Measurements from ENCODE around the gene MRFAP1L1.
"Not testable (repeated sequence)": the region's sequence is repeated elsewhere in the genome, so short reads cannot be mapped to it uniquely, and the experiment has no call there.

The MRFAP1L1 gene
- 42.5 to 226 reads per million in 2 donors for total RNA-seq

DNA sequence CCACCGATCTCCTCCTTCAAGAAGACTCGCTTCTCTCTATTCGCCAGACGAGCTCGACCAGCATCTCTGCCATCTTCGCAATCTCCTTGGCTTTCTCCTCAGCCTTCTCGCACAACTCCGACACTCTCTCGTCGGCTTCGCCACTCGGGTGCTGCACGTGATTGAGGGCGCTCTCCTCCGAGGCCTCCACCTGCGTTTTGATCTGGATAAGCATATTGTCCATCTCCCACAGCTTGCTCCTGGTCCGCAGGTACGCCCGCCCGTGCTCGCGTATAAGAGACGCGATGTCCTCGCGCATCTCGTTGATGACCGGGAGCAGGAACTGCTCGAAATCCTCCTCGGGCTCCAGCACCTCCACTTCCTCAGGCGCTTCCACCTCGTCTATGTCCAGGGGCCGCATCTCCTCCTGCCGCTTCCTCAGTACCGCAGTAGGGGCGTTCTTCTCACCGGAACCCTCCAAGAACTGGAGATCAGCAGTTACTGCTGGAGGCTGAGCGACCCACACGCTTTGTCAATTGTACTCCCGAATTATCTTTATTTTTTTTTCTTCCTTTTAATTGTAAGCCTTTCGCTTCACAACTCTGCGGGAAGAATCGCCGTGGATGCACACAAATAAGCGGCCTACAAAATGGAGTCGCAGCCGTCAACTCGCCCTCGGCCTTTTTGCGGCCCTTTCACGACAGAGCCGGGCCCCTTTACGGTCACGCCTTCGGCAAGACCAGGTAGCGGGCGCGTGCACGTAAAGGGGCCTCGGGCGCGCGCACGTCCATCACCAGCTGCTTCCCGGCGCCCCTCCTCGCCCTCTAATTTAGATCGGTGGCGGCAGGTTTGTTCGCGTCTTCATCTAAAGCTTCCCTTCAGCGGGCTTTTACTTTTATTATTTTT lies at the start of gene MRFAP1L1:
Gene MRFAP1L1 (minus strand): TSS at position 636 of the 885 bp plus-strand sequence. CDS start 236 bp downstream, at position 400.
- DNase-seq, result peak; percentile 96

DNA sequence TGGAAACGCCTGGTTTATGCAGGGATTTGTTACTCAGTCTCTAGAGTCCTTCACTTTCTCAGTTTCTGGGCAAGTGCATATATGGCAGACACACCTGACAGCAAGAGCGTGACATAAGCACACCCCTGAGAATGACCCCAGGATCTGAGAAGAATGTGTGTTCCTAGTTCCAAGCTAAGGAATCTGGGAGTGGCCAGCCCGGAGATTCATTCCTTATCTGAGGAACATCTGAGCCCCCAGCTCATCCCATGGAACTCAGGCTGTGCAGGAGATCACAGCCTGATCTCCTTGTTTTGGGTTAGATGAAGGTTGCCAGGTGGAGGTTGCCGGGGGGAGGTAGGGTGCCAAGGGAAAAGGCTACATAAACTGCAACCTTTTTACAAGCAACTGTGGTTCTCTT lies 49.1 kb upstream of the MRFAP1L1 start:
- DNase-seq, result no peak

DNA sequence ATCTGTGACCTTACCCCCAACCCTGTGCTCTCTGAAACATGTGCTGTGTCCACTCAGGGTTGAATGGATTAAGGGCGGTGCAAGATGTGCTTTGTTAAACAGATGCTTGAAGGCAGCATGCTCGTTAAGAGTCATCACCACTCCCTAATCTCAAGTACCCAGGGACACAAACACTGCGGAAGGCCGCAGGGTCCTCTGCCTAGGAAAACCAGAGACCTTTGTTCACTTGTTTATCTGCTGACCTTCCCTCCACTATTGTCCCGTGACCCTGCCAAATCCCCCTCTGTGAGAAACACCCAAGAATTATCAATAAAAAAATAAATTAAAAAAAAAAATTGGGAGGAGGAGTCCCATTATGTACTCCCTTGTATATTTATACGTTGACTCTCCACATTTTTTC lies 46.7 kb upstream of the MRFAP1L1 start:
- not testable (repeated sequence) for DNase-seq

DNA sequence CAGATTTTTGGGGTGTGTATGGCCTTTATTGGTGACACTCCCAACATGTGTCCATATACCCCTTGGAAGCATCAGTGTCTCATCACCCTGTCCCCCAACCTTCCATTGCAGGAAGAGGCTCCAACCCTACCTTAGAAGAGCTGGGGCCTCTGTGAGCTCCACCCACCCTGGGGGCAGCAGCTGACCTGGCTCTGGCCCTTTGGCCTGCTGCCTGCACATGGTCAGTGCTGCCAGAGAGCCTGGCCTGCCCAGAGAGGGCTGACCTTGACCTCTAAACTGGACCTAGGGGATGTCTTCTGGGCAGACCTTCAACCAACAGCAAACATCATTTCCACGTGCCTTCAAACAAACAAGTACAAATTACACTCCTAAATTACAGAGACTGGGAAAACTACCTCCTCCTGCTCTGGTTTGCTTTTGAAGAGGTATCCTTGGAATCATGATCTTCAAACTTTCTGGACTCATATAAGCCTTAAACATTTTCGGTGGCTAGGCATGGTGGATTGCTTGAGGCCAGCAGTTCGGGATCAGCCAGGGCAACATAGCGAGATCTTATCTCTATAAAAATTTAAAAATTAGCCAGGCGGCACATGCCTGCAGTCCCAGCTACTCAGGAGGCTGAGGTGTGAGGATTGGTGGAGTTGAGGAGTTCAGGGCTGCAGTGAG lies 45.6 kb upstream of the MRFAP1L1 start:
- DNase-seq, result no peak

DNA sequence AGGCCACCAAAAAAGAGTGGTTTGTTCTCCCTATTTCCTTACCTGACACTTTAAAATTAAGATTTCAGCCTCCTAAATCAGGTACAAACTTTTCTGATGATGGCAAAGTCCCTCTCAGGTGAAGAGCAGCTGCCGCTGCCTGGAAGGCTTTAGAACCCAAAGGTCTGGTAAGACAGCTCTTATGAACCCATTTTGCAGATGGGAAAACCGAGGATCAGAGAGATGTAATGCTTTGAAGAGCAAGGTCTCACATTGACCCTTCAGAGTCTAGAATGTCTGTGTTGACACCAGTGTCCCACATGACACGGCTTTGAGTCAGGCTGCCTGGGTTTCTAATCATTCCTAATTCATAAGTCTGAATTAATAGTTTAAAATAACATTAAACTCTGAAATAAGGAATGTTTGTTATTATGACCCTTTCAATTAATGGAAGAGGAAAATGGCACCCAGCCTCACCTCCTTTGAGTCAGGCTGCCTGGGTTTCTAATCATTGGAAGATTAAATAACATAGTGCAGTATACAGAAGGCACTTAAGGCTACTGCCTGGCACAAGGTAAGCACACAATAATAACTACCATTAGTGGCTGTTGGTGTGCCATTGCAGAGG lies 44.9 kb upstream of the MRFAP1L1 start:
- DNase-seq, result no peak

DNA sequence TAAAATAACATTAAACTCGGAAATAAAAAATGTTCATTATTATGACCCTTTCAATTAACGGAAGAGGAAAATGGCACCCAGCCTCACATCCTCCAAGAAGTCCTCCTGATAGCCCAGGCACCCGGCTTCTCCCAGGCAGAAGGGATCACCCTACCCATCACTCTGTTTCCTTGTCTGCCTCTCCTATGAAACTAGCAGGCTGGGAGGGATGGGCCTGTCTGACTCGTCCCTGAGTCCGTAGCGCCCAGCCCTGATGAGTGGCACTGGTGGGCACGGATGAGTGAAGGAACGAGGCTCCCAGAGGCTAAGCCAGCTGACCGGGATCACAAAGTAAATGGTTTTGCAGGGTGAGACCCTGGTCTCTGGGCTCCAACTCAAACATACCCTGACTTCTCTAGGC lies 44.2 kb upstream of the MRFAP1L1 start:
- no peak for DNase-seq

DNA sequence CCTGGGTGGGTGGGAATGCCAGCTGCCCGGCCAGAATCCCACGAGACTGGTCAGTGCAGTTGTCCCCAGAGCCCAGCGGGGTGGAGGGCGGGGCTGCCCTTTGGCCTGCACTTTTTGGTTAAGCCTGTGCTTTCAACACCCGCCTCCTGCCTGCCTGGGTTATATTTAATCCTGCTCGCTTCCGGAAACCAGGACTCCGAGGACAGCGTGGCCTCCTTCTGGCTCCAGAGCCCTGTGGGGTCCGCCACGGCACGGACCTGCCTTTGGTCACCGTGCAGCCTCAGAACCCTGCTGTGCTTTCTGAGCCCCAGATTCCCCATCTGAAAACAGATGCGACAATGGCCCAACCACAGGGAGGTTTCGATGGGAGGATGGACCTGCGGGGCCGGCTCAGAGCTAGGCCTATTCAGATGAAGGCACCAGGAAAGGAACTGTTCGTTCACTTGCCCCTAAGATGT lies 43.5 kb upstream of the MRFAP1L1 start:
- DNase-seq, result no peak

DNA sequence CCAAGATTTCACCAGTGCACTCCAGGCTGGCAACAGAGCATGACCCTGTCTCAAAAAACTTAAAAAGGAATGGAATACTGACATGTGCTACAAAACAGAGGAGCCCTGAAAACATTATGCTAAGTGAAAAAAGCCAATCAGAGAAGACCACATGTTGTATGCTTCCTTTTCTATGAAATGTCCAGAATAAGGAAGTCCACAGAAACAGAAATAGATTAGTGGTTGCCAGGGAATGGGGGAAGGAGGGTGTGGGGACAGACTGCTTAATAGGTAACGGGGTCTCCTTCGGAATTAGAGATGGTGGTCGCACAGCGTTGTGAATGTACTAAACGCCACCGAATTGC lies 42.8 kb upstream of the MRFAP1L1 start:
- DNase-seq, result no peak

DNA sequence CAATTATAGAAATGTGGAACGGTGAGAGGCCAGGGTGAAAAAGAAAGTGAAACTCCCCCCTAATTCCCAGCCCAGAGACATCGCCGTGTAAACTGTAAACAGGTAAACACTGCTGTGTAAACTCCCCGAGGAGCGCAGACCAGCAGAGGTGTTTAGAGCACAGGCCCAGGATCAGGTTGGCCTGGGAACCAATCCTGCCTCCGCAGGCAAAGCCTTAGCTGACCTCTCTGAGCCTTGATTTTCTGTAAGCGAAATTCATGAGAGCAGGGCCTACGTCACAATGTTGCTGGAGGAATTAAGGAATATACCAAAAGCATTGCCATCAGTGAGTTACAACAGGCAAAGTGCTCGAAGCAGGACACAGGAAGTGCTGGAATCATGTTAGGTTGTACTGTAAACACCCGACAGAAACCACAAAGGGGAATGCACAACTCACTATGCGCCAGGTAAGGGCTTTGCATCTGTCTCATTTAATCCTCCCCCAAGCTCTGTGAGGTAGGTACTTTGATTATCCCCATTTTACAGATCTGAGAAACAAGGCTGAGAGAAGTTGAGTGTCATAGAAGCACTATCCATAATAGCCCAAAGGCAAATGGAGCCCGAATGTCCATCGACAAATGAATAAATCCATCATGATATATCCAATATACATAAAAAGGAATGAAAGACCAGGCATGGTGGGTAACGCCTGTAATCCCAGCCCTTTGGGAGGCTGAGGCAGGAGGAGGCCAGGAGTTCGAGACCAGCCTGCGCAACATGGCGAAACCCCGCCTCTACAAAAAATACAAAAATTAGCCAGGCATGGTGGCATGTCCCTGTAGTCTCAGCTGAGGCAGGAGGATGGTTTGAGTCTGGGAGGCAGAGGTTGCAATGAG lies 42.2 kb upstream of the MRFAP1L1 start:
- DNase-seq, result no peak

DNA sequence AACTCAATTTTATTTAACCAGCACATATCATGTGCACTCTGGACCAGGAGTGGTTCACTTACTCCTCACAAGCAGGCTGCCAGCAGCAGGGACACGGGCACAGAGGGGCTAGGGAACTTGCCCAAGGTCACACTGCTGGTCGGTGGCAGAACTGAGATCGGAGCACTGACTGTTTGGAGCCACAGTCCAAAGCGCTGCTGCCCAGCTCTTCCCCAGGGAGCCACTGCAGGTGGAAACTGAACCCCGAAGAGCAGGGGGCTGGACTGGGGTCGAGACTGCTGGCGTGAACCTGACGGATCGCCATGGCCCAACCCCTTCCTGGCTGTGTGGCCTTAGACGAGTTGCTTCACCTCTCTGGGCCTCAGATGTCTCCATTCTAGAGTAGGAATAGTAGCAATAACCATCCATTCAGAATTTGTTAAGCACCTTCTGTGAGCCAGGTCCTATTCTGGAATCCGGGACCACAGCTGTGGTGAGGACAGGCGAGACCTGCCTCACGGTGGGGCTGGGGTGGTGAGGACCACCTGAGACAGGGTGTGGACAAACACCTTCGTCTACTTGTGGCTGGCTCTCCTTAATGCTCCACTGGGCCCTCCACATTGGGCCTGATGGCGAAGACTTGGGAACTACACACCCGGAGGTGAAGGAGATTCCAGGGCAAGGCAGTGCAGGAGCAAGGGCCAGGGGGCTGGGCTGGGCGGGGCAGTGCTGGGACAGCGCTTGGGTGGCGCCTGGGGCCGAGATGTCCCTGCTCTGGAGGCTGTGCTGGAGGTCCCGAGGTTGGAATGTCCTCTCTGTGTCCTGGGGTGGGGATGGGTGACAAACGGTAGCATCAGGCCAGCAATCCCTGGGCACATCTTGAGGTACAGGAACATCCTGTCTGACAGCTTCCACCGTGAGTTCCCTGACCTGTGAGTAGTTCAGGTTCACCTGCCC lies 40.9 kb upstream of the MRFAP1L1 start:
- DNase-seq, result no peak

DNA sequence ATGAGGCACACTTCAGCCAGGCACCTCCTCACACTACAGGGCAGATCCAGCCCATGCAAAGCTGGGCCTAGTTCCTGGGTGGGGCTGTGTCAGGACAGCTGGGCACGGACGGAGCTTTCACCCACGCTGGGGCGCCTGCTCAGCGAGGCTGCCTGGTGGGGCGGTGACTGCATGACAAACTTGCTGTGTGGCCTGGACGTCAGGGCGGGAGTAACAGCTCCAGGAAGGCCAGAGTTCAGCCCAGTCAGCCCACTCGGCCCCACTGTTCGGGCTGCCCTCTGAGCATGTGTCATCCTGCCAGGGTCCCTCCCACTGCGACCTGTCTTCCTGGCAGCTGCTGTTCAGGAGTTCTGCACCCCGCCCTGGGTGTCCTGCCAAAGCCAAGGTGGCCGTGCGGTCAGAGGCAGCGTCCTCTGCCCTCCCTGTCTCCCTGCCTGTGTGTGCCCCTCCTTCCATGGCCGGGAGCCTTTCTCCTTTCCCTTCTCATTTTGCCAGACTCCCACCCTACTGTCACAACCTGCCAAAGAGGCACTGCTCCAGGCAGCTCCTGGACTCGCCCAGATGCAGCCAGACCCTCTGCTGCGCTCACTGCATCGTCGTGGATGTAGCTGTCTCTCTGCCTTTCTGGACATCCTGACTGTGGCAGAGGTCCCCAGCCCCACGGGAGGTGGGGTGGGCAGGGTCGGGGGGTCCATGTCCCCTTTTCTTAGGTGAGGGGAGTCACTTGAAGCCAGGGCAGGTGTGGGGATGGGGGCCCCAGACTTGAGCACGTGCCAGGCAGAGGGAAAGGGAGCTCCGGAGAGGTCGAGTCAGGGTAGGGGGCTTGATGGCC lies 39.9 kb upstream of the MRFAP1L1 start:
- no peak for DNase-seq

DNA sequence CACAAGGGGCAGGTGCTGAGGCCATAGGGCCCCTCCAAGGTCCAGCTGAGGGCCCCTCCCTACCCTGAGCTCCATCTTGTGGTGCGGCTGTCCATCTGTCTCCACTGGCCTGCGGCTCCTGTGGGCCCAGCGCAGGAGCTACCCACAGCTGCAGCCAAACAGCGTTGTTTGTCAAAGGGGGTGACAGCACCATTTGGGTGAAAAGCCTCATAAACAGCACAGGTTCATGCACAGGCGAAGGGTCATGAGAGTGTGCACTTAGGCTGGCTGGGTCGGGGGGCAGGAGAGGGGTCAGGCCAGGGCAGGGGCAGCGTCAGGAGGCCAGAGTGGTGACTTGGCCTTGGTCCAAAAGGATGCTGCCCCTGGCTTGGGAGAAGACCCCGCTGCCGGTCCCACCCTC lies 38.6 kb upstream of the MRFAP1L1 start:
- DNase-seq, result no peak

DNA sequence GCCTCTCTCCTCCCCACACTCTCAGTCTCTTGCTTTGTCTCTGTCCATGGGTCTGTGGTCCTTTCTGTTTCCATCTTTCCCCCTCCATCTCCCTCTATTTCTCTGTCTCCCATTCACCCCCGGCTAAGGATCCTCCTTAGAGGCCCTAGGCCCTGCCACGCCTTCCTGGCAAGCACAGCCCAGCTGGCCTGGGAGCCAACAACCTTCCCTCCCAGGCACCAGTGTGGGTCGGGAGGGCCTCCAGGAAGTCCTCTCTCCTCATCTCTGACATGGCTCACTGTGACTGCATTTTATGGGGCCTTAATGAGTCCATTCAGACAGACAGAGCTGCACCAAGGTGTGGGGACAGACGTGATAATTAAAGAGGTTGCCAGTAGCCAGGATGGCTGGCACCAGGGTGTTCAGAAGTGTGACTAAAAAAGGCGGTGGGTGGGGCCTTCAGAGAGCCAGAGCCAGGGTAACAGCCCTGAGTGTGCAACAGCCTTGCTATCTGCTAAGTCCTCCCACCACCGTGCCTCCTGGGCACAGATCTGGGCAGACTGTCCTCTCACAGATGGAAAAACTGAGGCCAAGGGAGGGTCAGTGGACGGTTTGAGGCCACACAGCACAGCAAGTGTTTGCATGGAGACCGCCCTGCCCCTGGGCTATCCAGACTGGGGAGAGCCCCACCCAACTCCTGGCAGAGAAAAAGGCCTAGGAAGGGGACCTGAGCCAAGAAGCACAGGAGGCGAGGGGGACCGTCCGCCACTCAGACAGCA lies 37.8 kb upstream of the MRFAP1L1 start:
- DNase-seq, result no peak

DNA sequence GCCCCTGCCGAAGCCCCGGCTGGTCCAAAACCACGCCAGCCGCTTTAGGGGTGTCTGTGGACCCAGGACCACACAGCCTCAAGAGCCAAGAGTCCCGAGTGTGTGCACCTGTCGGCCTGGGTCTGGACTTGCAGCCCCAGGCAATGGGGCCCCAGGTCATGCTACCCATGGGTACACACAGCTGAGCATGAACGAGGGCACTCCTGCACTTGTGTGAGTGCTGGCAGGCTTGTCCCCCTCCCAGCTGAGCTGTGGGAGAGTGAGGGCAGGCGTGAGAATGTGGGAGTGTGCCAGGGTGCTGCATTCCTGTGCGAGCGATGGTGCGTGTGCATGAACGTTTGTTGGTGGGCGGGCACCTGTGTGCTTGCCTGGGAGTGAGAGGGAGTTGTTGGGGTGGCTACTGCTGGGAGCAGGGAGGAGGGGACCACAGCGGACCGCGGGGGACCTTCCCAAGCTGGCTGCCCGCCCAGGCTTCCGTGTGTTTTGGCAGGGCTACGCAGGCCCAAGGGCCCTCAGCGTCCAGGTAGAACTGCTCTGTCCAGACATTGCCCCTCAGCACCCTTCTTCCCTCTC lies 37.1 kb upstream of the MRFAP1L1 start:
- no peak for DNase-seq

DNA sequence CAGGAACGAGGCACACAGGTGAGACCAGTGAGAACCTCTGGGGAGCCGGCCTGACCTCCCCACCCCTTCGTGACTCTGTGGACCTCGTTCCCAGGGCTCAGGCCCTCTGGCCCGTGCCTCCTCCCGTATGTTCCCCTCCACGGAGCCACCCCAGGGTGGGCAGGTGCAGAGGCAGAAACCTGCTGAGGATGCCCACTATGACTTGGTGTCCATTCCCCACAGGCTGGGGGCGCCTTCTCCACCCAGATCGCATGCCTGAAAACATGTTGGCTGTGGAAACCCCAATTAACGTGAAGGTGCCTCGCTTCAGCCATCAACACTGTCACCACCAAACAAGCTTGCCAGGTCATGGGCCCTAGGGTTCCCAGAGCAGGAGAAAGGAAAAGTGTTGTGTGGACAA lies 33.3 kb upstream of the MRFAP1L1 start:
- no peak for DNase-seq

DNA sequence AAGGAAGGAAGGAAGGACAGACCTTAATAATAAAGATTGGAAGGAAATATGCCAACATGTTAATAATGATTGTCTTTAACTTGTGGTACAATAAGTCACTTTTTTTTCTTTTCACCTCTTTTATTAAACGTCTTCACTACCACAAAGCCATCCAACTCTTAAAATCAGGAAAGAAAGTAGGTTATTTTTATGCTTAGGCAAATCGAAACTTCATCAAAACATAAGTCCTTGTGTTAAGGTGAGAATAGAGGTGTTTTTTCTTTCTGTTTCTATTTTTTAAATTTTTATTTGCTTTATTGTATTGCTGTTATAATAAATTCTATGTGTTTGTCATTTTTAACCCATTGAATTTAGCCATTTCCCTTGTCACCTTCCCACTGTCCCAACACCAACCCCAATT lies 32.8 kb upstream of the MRFAP1L1 start:
- DNase-seq, result no peak

DNA sequence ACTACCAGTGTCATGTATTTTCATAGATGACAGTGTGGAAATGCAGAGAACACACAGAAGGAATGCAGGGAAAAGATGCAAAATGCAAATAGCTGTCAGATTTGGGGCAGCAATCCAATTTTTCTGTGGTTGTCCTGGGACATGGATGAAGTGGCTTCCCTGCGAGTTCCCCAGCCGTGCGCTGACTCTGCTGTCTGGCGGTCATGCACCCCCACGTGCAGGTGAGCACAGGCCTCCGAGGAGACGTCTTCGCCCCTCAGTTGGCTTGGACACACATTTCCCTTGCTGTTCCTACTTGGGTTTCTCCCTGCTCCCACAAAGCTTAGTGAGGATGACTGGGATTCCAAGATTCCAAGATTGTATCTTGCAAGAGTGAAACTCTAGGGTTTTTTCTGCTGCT lies 30.7 kb upstream of the MRFAP1L1 start:
- DNase-seq, result no peak

DNA sequence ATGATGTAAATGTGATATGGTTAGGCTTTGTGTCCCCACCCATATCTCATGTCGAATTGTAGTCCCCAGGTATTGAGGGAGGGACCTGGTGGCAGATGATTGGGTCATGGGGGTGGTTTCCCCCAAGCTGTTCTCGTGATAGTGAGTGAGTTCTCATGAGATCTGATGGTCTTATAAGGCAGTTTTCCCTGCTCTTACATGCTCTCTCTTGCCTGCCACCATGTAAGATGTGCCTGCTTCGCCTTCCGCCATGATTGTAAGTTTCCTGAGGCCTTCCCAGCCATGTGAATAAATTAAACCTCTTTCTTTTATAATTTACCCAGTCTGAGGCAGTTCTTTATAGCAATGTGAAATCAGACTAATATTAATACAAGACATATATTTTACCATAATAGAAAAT lies 30.3 kb upstream of the MRFAP1L1 start:
- no peak for DNase-seq

DNA sequence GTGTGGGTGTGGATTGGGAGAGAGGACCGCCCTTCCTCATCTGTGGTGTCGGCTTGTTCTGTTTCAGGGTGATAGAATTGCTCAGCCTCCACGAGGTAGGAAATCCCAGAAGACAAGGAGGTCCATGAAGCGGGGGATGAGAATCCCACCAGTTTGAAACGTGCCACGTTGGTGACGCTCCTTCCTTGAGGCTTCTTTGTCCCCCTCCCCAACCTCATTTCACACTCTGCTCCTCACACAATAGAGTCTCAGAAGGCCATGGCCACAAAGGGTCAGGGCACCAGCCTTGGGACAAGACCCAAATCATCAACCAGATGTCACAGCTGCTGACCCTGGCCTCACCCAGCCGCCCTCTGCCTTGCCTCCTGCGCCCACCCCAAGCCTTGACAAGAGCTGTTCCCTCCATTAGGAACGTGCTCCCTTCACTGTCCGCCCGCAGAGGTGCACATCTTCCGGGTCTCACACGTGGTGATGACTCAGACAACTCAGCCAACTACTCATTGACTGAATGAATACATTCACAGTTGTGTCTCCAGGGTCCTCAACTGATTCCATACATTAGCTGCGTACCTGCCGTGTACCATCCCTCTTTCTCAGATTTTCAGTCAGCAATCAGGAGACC lies 24.6 kb upstream of the MRFAP1L1 start:
- no peak for DNase-seq

All from T-helper 9 cell (primary cell).